HG03565 (cell line): ENCODE measurements around the gene KCNQ1OT1.

Experiments
- ATAC-seq: cut with Tn5 transposase; IDR thresholded peaks from one replicate; pipeline ENCODE4 v1.9.1; 2021; ENCODE audit warnings: mild to moderate bottlenecking, moderate library complexity; ENCODE audit not compliant: unreplicated experiment

The KCNQ1OT1 gene

DNA sequence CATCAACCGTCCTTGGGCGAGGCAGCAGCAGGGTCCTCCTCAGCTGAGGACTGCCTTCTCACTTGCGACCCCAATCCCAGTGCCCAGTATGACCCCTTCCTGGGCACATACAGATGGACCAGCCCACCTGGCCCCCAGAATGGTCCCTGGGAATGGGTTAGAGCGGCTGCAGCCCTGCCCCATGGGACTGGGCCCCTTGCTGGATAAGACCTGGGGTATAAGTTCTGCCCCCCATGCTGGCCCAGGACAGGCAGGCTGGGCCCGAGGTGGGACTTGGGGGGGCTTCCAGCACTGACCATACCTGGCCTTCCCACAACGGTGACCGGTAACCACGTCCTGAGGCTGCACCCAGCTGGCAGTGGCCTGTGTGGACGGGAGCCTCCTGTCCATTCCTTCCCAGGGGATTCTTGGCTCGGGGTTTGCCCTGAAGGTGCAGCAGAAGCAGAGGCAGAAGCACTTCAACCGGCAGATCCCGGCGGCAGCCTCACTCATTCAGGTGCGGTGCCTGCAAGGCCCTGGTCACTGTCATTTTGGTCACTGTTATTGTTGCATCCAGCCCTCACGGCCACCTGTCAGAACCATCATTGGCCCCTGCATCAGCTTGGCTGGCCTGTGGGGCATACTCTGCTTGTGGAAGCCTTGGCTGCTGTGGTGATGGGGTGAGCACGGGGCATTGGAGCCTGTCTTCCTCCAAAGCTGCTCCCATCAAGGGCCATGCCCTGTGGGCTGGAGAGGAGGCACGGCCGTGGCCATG lies 114.8 kb downstream of the KCNQ1OT1 start:
- ATAC-seq = no peak

DNA sequence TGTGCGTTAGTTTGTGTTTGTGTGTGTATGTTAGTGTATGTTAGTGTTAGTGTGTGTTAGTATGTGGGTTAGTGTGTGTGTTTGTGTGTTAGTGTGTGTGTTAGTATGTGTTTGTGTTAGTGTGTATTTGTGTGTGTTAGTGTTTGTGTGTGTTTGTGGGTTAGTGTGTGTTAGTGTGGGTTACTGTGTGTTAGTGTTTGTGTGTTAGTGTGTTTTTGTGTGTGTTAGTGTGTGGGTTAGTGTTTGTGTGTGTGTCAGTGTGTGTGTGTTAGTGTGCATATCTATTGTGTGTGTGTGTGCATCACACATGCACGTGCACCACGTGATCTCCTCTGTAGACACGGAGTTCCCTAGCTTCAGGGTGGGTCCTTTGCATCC lies 115.4 kb downstream of the KCNQ1OT1 start:
- no peak for ATAC-seq

DNA sequence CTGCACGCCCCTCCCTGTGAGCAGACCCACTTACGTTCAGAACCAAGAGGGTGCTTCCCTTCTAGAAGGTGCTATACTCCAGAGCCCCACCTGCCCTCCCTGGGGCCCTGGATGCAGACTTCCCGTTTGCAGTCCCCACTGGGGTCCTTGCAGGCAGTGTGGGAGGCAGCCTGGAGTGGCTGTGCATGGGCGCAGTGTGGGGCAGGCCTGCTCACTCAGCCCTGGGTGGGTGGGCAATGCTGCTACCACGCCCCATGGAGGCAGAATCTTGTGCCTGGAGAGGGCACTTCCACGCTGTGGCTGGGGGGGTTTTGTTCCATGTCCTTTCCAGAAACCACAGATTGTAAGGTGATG lies 116.2 kb downstream of the KCNQ1OT1 start:
- ATAC-seq = no peak

DNA sequence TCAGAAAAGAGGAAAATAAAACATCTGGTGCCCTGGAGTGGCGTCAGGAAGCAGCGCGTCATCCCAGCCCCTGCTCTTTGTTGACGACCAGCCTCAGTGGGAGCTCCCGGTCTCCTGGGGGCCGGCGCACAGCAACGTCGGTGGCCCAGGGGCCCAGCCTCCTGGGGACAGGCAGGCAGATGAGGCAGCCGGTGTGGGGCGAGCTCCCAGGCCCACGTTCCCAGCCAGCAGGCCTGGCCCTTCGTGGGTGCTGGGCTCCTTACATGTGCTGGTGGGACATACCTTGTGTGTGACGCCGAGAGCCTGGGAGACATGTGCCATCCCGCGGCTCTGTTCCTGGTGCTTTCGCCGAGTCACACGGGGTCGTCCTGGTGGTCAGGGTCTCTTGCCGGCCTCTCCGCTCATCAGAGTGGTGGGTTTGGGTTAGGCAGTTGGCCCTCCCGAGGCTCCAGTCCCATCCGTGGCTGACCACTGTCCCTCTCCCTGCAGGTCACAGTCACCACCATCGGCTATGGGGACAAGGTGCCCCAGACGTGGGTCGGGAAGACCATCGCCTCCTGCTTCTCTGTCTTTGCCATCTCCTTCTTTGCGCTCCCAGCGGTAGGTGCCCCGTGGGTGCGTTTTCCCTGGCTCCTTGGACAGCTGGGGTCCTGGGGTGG lies 116.7 kb downstream of the KCNQ1OT1 start:
- ATAC-seq = no peak

DNA sequence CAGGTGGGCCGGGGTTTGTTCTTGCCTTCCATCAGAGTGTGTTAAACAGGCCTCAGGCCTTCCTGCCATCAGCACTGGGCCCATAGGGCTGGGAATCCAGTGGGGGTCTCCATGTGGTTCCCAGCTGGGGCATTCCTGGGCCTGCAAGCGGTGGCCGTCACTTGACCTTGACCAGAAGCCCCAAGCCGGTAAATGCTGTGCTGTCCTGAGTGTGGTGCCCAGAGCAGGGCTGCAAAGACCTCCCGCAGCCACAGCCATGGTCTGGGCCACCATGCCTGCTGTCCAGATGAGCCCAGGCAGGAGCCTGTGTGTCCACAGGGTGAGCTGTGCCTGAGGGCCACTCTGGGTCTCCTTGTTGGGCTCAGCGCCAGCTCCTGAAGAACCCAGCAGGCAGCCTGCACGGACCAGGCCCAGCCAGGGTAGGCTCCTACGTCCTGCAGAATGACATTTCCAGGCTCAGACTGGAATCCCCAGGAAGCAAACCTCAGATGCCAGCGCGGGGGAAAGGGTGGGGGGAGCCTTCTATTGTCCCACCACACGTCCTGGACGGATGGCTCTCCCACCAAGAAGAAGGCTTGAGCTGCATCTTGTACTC lies 117.3 kb downstream of the KCNQ1OT1 start:
- no peak for ATAC-seq

DNA sequence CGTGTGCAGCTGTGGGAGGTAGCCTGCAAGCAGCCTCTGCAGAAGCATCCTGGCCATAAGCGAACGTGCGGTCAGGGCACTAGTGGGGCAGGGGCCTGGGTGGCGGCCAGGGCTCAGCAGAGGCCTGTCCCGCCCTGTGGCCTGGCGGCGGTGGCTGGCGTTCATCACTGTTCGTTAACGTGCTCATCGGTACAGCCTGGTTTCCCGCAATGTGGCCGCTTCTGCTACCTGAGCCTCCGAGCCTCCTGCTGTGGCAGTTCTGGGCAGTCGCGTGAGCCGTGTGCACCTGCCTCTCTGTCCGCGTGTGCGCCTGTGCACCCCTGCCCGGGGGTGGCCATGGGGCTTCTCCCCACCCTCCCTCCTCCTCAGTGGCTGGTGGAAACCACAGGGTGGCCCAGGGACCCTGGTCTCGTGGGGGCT lies 117.9 kb downstream of the KCNQ1OT1 start:
- ATAC-seq = no peak

DNA sequence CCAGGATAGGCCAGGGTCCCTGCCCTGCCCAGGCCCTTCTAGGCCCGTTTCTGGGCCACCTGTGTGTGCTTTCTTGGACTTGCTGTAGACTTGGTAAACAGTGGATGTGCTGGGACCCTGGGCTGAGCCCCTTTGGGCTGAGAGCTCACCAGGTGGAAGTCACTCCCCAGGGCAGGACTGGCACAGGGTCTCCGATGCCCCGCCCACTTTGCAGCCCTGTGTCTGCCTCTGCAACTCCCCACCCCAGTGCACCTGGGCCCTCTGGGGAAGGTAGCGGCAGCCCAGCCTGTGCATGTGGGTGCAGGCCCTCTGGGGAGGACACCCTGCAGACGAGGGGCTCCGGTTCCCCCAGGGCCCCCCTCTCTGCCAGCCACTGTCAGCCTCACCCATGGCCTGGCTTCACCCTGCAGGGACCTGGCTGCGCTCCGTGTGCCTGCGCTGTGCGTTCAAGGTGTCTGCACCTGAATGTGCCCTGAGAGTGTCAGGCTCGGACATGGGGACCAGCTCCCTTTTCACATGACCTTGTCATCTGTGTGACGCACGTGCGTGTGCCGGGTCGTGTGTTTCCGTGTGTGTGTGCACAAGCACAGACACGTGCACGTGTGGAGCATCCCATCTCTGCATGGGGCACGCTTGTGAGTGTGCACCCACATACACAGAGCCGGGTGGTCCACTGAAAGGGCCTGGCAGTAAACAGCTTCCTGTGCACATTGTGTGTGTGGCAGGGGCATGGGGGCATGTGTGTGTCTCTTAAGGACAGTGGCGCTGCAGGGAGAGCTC lies 118.5 kb downstream of the KCNQ1OT1 start:
- ATAC-seq = no peak

DNA sequence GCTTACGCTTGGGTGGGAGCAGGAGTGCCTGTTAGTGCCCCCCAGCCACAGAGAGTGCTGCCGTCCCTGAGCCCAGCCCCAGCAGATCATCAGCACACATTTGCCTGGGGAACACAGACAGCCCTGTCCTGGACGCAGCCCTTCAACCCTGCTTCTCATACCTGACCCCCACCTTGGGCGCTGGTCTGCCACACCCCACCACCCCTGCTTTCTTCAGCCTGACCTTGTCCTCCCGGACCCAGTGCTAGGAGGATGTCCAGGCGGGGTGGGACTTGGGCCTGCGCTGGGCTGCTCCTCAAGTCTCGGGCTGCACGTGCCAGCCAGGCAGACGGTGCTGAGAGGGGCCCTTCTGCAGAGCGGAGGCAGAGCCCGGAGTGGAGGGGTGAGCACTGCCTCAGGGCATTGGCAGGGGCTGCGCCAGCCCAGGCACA lies 119.2 kb downstream of the KCNQ1OT1 start:
- no peak for ATAC-seq

DNA sequence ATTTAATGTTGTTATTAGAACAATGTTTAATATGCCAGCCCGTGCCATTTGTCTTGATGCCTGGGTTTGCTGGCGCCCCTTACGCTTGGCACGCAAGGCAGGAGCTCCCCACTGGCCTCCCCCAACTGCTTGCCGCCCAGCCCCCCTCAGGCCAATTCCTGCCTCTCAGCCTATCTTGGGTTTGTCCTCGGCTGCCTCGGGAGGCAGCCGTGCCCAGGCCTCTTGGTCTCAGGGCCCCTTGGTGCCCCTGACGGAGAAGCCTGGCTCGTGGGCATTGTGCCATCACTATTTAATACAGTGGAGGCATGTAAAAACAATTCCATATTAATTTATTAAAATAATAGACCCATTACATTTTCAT lies 119.8 kb downstream of the KCNQ1OT1 start:
- ATAC-seq = no peak

DNA sequence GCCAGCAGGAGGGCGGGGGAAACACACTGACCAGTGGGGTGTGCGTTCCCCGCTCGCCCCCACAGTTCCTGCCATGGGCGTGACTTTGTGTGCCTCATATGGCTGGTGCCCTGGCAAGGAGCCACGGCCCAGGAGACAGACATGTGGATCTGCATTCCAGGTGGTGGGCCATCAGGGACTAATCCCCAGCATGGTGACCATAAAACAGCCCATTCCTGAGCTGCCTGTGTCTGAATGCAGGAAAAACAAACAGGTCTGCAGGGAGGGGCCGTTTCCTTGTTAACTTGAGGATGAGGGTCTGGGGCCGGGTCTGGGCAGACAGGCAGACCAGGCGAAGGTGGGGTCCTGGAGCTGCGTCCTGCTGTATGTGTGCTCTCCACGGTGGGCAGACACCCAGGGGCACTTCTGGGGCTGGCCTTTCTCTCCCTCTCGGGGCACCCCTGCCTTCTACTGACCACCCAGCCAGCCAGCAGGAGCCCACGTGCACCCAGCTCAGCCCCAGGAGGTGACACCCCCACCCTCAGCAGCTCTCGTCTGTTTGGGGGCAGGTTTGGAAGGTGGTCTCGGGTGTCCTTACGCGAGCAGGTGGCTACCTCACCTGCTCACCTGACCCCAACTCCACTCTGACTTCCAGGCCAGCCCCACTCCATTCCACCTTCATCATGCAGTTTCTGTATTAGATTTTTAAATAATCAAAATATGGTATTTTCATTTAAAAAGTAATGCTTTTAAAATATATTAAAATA lies 120.3 kb downstream of the KCNQ1OT1 start:
- ATAC-seq = no peak

DNA sequence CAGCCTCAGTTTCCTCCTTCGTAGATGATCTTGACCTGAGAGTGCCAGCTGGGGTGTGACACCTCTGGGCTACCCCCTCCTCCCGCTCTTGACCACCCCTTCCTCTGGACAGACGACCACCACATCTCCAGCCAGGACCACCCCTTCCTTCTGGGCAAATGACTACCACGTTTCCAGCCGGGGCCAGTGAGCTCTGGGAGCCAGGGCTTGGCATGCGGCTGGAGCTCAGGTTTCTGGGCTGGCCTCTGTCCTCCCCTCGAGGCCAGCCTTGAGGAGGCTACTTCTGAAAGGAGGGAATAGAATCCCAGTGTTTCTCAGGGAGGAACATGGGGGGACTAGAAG lies 120.9 kb downstream of the KCNQ1OT1 start:
- ATAC-seq = no peak

DNA sequence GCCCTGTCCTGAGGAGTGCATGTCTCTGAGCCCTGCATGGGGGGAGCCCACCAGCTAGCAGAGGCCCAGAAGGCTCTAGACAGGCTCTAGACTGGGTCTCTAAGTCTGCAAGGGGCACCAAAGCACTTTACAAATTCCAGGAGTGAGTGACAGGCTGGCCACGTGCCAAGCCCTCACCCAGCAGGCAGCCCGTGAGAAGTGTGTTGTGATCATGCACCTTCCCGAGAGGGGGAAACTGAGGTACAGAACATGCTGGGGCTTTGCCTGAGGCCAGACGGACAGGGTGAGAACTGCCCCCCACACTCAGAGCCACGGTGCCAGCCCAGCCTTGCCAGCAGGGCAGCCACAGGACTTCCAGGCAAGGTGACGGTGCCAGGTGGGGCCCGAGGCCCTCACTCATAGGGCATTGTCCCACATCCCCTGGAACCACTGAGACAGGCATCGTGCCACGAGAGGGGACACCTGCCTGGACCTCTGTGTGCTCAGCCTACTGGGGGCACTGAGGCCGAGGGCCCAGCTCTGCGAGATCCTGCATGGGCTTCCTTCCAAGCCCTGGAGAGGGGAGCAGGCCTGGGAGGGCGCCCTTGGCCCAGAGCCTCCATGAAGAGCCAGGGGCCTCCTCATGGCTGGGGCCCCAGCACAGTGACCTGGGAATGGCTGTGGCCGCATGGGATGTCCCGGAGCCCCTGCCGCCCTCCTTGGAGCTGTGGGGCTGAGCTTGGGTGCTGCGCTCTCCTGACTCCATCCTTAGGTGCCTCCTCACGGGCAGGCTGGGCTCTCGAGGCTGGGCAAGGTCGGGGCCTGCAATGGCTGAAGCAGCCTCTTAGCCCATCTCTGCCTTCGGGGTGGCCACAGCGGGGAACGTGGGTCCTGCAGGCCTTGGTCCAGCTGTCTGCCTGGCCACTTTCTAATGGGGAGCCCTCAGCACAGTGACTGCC lies 121.5 kb downstream of the KCNQ1OT1 start:
- ATAC-seq = no peak

DNA sequence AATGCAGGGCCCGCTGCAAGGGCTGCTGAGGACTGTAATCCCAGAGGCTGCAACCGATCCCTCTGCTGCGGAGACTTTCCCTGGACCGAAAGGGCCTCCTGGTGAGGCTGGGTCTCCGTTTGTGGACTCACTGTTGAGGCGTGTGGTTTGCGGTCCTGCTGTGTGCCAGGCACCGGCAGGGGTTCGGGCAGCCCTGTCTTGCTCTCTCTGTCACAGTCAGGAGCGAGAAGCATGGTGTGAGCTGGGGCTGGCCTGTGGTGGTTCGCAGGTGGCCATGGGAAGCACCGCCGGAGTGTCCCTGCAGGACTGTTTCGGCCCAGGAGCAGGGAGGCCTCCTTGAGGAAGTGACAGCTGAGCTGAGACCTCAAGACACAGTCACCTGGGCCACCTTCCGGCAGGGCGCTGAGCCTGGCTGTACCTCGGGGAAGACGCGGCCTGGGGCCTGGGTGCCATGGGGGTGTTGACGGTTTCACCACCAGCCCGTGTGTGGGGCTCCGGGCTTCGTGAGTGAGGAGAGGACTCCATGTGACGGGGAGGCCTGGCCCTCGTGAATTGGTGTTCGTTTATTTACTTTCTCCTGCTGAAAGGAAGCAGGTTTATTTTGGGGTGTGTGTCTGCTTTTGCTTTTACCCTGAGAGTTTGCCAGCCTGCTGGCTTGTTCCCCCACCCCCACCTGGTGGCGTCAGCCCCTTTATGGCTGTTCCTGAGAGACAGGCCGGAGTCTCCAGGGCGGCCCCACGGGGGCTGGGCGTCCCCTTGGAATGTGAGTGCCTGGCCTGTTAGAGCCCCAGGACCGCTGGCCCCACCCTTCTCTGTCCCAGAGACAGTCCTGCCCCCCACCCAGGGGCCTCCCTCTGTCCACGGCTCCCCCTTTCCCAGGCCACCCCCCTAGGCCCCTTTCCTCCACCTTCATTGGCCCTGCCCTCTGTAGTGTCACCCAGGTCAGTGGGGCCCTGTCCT lies 122.5 kb downstream of the KCNQ1OT1 start:
- no peak for ATAC-seq

DNA sequence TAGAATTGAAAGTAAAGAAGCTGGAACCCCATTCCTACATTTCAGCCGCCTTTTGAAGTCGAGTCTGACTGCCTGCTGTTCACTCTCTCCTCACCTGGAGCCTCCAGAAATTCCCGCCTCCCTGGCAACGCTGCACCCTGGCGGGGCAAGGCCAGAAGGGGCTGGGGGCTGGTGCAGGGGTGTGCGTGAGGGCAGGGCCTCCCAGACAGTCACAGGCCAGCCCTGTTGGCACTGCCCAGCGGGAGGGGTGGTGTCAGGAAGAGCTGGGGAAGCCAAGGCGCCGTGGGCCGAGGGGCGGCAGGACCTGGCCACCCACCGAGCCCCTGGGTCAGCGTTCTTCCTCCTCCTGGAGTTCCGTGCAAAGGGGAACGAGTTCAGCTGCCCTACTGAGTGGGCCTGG lies 123.2 kb downstream of the KCNQ1OT1 start:
- ATAC-seq = no peak

DNA sequence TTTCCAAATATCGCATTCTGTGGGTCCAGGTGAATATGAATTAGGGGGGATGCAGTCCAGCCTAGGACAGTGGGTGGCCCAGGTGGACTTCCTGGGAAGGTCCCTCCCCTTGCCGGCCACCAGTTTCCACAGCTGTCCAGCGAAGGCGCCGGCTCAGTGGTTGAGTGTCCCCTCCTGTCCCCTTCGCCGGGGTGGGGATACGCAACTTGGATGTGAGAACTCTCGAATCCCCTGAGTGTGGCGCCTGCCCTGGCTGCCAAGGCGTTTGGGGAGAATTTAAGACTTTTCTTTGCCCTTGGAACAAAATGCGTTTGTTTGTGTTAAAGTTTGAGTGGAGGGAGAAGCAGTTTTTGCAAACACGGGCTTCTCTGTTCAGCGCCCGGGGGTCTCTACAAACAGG lies 123.7 kb downstream of the KCNQ1OT1 start:
- no peak for ATAC-seq

DNA sequence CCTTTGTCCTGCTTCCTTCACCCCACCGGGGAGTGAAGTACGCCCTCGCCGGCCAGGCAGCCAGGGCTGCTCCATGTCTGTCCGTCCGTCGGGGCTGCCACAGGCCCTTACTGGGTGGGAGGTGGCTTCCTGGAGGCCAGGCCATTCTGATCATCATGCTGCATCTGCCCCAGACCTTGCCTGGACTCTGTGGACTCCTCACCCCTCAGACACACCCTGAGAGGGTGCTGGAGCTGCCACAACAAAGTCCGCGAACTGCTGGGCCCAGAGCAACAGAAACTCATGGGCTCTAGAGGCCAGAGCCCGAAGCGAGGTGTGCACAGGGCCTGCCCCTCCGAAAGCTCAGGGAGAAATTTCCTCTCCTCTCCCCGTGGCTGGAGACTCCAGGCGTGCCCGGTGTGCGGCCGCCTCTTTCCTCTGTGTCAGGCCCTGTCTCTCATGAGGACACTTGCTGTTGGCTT lies 124.2 kb downstream of the KCNQ1OT1 start:
- ATAC-seq = no peak

DNA sequence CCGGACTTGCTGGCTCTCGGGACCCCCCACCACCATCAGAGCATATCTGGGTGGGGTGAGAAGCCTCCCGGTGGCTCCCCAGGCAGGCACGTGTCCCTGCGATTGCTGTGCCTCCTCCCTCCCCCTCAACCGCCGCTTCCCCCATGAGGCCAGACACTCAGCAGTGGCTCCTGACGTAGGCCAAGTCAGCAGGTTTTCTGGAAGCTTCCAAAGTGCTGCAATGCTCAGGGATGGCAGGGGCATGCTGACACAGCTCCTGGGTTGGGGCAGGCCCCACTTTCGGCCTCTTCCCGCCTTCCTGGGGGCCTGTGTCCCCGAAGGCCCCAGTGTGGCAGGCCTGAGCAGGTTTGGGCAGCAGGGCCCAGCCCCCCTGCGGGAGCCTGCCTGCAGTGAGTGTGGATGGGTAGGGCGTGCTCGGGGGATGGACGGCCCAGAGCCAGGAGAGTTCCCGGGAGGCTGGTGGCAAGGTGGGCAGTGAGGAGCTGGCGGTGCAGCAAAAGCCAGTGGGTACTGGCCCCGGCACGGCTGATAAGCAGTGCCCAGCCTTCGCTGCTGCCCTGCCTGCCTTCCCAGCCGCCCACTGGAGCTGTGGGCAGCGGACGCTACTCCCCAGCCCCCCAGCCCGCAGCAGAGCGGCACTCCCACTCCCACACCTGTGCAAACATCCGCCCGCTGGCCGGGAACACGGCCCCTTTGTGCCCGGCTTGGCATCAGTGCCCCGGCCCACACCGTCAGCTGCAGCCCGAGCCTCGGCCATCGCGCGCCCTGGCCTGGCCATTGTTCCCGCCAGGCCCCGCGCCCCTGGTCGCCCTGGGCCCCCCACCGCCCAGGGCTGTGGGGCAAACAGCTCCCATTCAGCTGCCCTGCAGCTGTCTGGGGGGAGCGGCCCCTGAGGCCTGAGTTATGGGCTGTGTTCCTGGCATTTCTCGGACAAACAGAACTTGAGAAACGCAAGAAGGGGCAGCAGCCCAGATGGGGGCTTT lies 125.0 kb downstream of the KCNQ1OT1 start:
- no peak for ATAC-seq
